AG09309 (cell line): ENCODE results near the gene MYH3.

Experiments
- DNase-seq: peaks from one replicate; pipeline ENCODE4 v3.0.0-alpha.2; 2010; ENCODE audit warnings: low read depth
- H3K4me3 ChIP-seq: 2 replicates; pipeline ENCODE4 v1.5.1; 2011; ENCODE audit warnings: mild to moderate bottlenecking, low read depth, low read length, moderate library complexity; ENCODE audit not compliant: control insufficient read depth
- CTCF ChIP-seq: IDR thresholded peaks from 2 replicates; pipeline ENCODE4 v1.5.1; 2011; ENCODE audit warnings: mild to moderate bottlenecking, low read depth, low read length, inconsistent platforms; ENCODE audit not compliant: insufficient read depth, control insufficient read depth; ENCODE audit errors: missing control alignments

Gene MYH3

GRCh38 chr17:10610884-10611283, 46.2 kb downstream of the MYH3 start:
- no peak for TF ChIP-seq CTCF
- no peak overlapping the region for H3K4me3 ChIP-seq
- no peak for DNase-seq

DNA sequence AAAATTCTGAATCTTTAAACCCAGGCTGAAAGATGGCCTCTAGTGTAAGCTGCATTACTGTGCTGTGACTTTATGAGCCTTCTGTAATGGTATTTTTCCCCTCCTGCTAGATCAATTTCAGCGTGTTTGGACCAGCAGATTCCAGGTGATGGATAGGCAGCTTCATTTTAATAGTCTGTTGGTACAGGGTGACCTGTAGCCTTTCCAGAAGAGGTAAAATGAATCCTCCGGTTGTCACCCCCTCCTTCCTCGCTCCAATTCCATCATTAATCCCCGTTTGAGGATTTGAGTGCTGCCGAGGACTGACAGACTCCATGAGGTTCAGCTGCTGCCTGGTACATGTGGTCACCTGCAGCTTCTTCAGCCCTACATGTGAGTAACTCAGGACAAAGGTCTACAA, 48.9 kb downstream of the MYH3 start:
- no peak for TF ChIP-seq CTCF
- H3K4me3 ChIP-seq = no peak overlapping the region
- no peak for DNase-seq

DNA sequence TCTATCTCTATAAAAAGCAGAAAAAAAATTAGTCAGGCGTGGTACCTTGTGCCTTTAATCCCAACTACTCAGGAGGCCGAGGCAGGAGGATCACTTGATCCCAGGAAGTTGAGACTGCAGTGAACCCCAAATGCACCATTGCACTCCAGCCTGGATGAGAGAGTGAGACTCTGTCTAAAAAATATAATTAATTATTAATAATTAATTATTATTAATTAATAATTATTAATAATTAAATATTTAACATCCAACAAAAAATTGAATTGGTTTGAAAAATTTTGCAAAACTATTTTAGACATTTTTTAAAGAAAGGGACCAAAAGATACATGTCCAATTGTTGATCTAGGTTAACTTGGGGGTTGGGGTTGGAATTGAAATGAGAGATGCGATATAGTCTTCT, 51.0 kb downstream of the MYH3 start:
- no peak overlapping the region for H3K4me3 ChIP-seq
- no peak for TF ChIP-seq CTCF
- no peak for DNase-seq

DNA sequence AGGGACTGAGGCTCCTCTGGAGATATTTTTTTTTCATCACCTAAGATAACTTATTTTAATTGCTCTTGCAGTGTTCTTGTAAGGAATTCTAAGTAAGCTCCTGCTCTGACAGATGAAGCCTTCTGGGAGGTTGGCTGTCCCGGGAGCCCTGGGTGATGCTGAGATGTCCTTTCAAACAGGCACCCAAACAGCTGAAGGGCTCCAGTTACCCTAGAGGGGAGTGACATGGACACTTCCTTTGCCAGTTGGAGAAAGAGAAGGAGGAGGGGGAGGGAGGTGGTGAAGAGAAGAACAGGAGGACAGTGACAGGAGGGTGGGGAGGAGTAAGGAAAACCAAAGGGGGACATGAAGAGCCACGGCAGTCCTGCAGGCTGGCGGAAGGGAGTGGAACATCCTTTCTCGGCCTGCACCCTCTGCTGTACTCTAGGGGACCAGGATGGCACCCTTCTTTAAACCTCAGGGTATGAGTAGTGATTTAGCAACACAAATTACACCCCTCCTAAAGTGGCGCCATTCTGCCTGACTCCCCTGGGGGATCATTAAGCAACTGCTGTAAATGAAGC, 51.8 kb downstream of the MYH3 start:
- no peak overlapping the region for H3K4me3 ChIP-seq
- no peak for TF ChIP-seq CTCF
- DNase-seq = no peak

DNA sequence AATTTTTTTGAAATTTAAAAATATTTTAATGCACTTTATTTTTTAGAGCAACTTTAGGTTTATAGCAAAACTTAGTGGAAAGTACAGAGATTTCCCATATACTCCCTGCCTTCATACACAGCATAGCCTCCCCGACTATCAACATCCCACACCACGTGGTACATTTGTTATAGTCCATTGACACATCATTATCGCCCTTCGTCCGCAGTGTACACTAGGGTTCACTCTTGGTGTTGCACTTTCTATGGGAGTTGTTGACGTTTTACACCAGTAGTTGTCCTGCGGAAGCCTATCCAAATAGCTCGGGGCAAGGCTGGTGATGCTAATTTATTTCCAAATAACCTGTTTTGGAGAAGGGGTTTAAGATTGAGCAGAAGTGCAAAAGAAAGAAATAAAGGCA, 52.6 kb downstream of the MYH3 start:
- DNase-seq = no peak
- H3K4me3 ChIP-seq = no peak overlapping the region
- TF ChIP-seq CTCF = no peak

DNA sequence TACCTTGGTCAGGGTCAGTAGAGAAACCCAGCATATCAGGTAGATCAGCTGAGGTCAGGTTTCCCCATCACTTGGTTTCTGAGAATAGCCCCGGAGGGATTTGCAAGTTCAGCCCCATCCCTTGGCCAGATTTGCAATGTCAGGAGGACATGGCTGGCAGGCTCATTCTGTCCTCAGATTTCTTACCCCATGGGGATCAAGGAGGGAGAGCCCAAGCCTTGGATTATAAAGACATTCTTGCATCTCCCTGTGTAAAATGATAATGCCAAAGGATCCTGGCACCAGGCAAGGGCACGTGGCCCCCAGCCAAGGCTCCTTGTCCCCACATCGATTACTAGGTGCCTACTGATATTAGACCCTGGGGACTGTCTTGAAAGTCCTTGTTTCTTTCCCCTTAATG, 53.2 kb downstream of the MYH3 start:
- H3K4me3 ChIP-seq = no peak overlapping the region
- TF ChIP-seq CTCF = no peak
- no peak for DNase-seq

DNA sequence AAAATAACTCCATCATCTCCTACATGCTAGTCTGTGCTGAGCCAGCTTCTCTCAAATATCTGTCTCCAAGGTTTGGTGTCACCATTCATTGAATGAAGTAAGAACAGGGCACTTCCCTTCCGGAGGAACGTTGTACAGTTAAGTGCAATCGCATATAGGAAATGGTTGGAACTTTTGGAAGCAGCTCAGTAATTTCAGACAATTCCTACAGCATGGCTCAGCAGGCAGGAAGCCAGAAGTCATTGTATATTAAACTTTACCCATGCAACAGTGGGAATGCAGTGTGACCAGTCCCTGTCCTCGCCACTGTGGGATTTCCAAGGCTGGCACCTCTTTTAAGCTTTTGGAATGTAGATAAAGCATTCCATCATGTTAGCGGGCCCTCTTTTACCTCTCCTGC, 56.5 kb downstream of the MYH3 start:
- H3K4me3 ChIP-seq = no peak overlapping the region
- TF ChIP-seq CTCF = no peak
- no peak for DNase-seq
